Neural cell (in vitro differentiated cells): ENCODE measurements around the gene HES4. TPM values are rescaled to one million over a fixed set of nuclear protein-coding genes. Genes with fewer than 3 reads are reported as not detected.

Experiments
- H2AFZ ChIP-seq: fragments of 200-600, 300-800 bp; sonication (generic), shearing (Covaris generic); 2 replicates; pipeline ENCODE4 v1.6.0; 2014; ENCODE audit warnings: low read depth, mild to moderate bottlenecking, antibody characterized with exemption, low read length, moderate library complexity
- H3F3A ChIP-seq: fragments of 200-600 bp; shearing (Covaris generic); 2 replicates; pipeline ENCODE4 v1.6.1; 2016; ENCODE audit warnings: mild to moderate bottlenecking, moderate library complexity, mixed read lengths, antibody characterized with exemption, low read length; ENCODE audit not compliant: insufficient read depth, poor library complexity, severe bottlenecking
- H3K27ac ChIP-seq: fragments of 200-600, 300-800 bp; sonication (generic), shearing (Covaris generic); 2 replicates; pipeline ENCODE4 v1.5.1; 2014; ENCODE audit warnings: mild to moderate bottlenecking, low read length, moderate library complexity
- H3K27me3 ChIP-seq: fragments of 300-800, 200-600 bp; sonication (generic), shearing (Covaris generic); 2 replicates; pipeline ENCODE4 v1.6.0; 2014; ENCODE audit warnings: mild to moderate bottlenecking, low read depth, low read length, moderate library complexity; ENCODE audit not compliant: insufficient read depth
- H3K36me3 ChIP-seq: fragments of 300-800, 200-600 bp; sonication (generic), shearing (Covaris generic); 2 replicates; pipeline ENCODE4 v1.5.1; 2014; ENCODE audit warnings: mild to moderate bottlenecking, antibody characterized with exemption, low read length, moderate library complexity; ENCODE audit not compliant: insufficient read depth
- H3K4me2 ChIP-seq: fragments of 300-800, 200-600 bp; sonication (generic), shearing (Covaris generic); 2 replicates; pipeline ENCODE4 v1.6.0; 2014; ENCODE audit warnings: mild to moderate bottlenecking, low read length
- H3K4me3 ChIP-seq: fragments of 300-800, 200-600 bp; sonication (generic), shearing (Covaris generic); 2 replicates; pipeline ENCODE4 v1.5.1; 2014; ENCODE audit warnings: mild to moderate bottlenecking, low read length, moderate library complexity
- H3K79me2 ChIP-seq: fragments of 200-600 bp; shearing (Covaris generic); replicated peaks from 2 replicates; pipeline ENCODE4 v1.6.0; 2014; ENCODE audit warnings: mild to moderate bottlenecking, low read length, moderate library complexity; ENCODE audit not compliant: insufficient read depth
- H3K9ac ChIP-seq: fragments of 300-800, 200-600 bp; sonication (generic), shearing (Covaris generic); 2 replicates; pipeline ENCODE4 v1.6.1; 2016; ENCODE audit warnings: mild to moderate bottlenecking, low read length, mixed read lengths
- H3K9me2 ChIP-seq: fragments of 200-600 bp; shearing (Covaris generic); 2 replicates; pipeline ENCODE4 v1.6.1; 2016; ENCODE audit warnings: mild to moderate bottlenecking, low read length, mixed read lengths; ENCODE audit not compliant: insufficient read depth
- H3K9me3 ChIP-seq: fragments of 200-600, 300-800 bp; sonication (generic), shearing (Covaris generic); 2 replicates; pipeline ENCODE4 v1.6.1; 2016; ENCODE audit warnings: mild to moderate bottlenecking, mixed run types, low read length, moderate library complexity, mixed read lengths
- H4K20me1 ChIP-seq: fragments of 200-600 bp; shearing (Covaris generic); 2 replicates; pipeline ENCODE4 v1.6.1; 2016; ENCODE audit warnings: mild to moderate bottlenecking, mixed run types; ENCODE audit not compliant: insufficient read depth
- EP300 ChIP-seq: fragments of 450-650 bp; conservative IDR thresholded peaks from 2 replicates; pipeline ENCODE4 v1.6.1; 2014; ENCODE audit warnings: antibody characterized with exemption, mild to moderate bottlenecking, moderate library complexity; ENCODE audit not compliant: poor library complexity, severe bottlenecking
- EZH2 ChIP-seq: fragments of 200-600, 300-800 bp; shearing (Covaris generic), sonication (generic); IDR thresholded peaks from 2 replicates; pipeline ENCODE4 v1.6.1; 2014; ENCODE audit warnings: antibody characterized with exemption, low read length, borderline replicate concordance, mild to moderate bottlenecking; ENCODE audit not compliant: insufficient read depth, poor library complexity, severe bottlenecking
- MXI1 ChIP-seq: fragments of 450-650 bp; conservative IDR thresholded peaks from 2 replicates; pipeline ENCODE4 v1.6.1; 2014; ENCODE audit warnings: antibody characterized with exemption, mild to moderate bottlenecking; ENCODE audit not compliant: poor library complexity, severe bottlenecking
- POLR2AphosphoS5 ChIP-seq: IDR thresholded peaks from 2 replicates; pipeline ENCODE4 v1.6.1; 2012
- RAD21 ChIP-seq: fragments of 450-650 bp; conservative IDR thresholded peaks from 2 replicates; pipeline ENCODE4 v1.6.1; 2014; ENCODE audit warnings: antibody characterized with exemption, mild to moderate bottlenecking, moderate library complexity
- REST ChIP-seq: IDR thresholded peaks from 2 replicates; pipeline ENCODE4 v1.6.1; 2012; ENCODE audit warnings: borderline replicate concordance
- SMC3 ChIP-seq: fragments of 450-650 bp; conservative IDR thresholded peaks from 2 replicates; pipeline ENCODE4 v1.6.1; 2014; ENCODE audit warnings: antibody characterized with exemption, mild to moderate bottlenecking, moderate library complexity; ENCODE audit not compliant: poor library complexity
- TAF1 ChIP-seq: IDR thresholded peaks from 2 replicates; pipeline ENCODE4 v1.6.1; 2012; ENCODE audit warnings: low read depth
- polyA plus RNA-seq: library from polyadenylated mRNA; depleted of rRNA; stranded (reverse); fragments of >200 nt; gene quantifications from 2 replicates; pipeline ENCODE4 v1.2.3, GENCODE V29; 2014
- TF ChIP-seq, protein P1 (sequence below): fragments of 450-650 bp; IDR thresholded peaks from 2 replicates; pipeline ENCODE4 v1.5.1; 2014; ENCODE audit warnings: antibody characterized with exemption, mild to moderate bottlenecking, moderate library complexity; ENCODE audit not compliant: poor library complexity, severe bottlenecking

Gene HES4
- polyA plus RNA-seq, 1 donor from 2014 or later = 196 TPM

- Histone ChIP-seq H4K20me1 (no peaks in the 10 kb centered on the region), H3K79me2 (peaks cover 7% of the 10 kb centered on the region), H3K36me3 (peaks cover 4% of the 10 kb centered on the region), H3K9me2 (no peaks in the 10 kb centered on the region), H3K27me3 (no peaks in the 10 kb centered on the region), H3K4me2 (no peak overlapping the region), H3K9me3 (no peaks in the 10 kb centered on the region), H3K9ac (no peak overlapping the region), H3K4me3 (no peak overlapping the region), H2AFZ (no peak overlapping the region), H3F3A (no peaks in the 10 kb centered on the region), H3K27ac (no peak overlapping the region)
- TF ChIP-seq REST (no peak), EP300 (no peak), TAF1 (no peak), POLR2AphosphoS5 (no peak), RAD21 (no peak), MXI1 (no peak), SMC3 (no peak)
- TF ChIP-seq, protein P1, sequence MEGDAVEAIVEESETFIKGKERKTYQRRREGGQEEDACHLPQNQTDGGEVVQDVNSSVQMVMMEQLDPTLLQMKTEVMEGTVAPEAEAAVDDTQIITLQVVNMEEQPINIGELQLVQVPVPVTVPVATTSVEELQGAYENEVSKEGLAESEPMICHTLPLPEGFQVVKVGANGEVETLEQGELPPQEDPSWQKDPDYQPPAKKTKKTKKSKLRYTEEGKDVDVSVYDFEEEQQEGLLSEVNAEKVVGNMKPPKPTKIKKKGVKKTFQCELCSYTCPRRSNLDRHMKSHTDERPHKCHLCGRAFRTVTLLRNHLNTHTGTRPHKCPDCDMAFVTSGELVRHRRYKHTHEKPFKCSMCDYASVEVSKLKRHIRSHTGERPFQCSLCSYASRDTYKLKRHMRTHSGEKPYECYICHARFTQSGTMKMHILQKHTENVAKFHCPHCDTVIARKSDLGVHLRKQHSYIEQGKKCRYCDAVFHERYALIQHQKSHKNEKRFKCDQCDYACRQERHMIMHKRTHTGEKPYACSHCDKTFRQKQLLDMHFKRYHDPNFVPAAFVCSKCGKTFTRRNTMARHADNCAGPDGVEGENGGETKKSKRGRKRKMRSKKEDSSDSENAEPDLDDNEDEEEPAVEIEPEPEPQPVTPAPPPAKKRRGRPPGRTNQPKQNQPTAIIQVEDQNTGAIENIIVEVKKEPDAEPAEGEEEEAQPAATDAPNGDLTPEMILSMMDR = no peak
These were observed 45.0 kb downstream of the HES4 start for GRCh38 chr1:954927-955326.

DNA sequence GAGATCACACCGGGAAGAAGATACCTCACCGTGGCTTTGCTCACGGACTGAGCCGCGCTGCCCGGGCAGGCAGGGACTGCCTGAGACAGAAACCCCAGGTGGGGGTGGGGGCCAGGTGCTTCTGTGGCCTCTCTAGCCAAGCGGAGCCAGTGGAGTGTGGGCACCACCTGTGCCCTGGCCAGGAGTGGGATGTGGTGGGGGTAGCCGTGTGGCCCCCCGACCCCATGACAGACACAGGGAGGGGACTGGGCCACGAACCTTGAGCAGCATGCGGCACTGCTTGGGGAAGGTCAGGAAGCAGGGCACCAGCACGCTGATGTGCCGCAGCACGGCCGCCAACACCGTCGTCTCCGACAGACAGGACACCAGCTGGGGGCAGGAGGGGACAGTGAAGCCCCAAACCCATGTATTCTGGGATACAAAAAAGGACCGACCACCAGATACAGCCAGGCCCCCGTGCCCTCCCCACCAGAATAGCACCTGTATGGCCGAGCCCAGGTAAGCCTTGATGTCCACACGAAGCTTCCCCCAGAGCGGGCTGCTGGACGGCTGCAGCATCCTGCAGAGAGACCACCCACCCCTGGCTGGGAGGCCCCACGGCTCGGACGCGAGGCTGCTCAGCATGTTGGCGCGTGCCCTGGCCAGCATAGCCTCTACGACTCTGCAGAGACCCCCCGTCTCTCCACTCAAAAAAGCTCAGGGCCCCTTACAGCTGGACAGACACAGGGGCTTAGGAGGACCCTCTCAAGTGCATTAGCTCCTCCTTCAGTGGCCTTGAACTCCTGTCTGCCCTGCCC lies 46.2 kb downstream of the HES4 start:
- H3K9me2 ChIP-seq = no peaks in the 10 kb centered on the region
- H3K27ac ChIP-seq = no peak overlapping the region
- peaks cover 4% of the 10 kb centered on the region for H3K79me2 ChIP-seq
- H4K20me1 ChIP-seq = no peaks in the 10 kb centered on the region
- no peaks in the 10 kb centered on the region for H3K9me3 ChIP-seq
- TF ChIP-seq REST = no peak
- TF ChIP-seq EP300 = no peak
- no peak for TF ChIP-seq SMC3
- TF ChIP-seq EZH2 = no peak
- TF ChIP-seq POLR2AphosphoS5 = no peak
- no peak for TF ChIP-seq MXI1
- TF ChIP-seq TAF1 = no peak
- TF ChIP-seq, protein P1 = no peak
- no peak for TF ChIP-seq RAD21
- H3K9ac ChIP-seq = no peak overlapping the region
- H3K27me3 ChIP-seq = no peaks in the 10 kb centered on the region
- peaks cover 4% of the 10 kb centered on the region for H3K36me3 ChIP-seq
- no peak overlapping the region for H3K4me2 ChIP-seq
- no peak overlapping the region for H3K4me3 ChIP-seq
- no peaks in the 10 kb centered on the region for H3F3A ChIP-seq
- no peak overlapping the region for H2AFZ ChIP-seq
